Epithelial cell of proximal tubule (primary cell): ENCODE measurements around the gene ROR1. TPM values are rescaled to one million over a fixed set of nuclear protein-coding genes. Genes with fewer than 3 reads are reported as not detected.
A peak's percentile ranks its signal among the peaks of the same experiment; 100 is the strongest.

Experiments
- DNase-seq: peaks from one replicate; pipeline ENCODE4 v3.0.0-alpha.2; 2011; ENCODE audit warnings: low read depth
- H3K4me3 ChIP-seq: 2 replicates; pipeline ENCODE4 v1.5.1; 2011; ENCODE audit warnings: low read depth, mild to moderate bottlenecking, low read length
- total RNA-seq: library from RNA; depleted of rRNA; stranded (reverse); fragments of >200 nt; gene quantifications from 2 replicates; pipeline ENCODE4 v1.2.3, GENCODE V29; 2015
- TF ChIP-seq, protein P1 (sequence below): conservative IDR thresholded peaks from 2 replicates; pipeline ENCODE4 v1.5.1; 2012; ENCODE audit warnings: low read depth, mild to moderate bottlenecking, low read length

ROR1 gene
- total RNA-seq, 1 donor from 2014 or later: 5.9 TPM

DNA sequence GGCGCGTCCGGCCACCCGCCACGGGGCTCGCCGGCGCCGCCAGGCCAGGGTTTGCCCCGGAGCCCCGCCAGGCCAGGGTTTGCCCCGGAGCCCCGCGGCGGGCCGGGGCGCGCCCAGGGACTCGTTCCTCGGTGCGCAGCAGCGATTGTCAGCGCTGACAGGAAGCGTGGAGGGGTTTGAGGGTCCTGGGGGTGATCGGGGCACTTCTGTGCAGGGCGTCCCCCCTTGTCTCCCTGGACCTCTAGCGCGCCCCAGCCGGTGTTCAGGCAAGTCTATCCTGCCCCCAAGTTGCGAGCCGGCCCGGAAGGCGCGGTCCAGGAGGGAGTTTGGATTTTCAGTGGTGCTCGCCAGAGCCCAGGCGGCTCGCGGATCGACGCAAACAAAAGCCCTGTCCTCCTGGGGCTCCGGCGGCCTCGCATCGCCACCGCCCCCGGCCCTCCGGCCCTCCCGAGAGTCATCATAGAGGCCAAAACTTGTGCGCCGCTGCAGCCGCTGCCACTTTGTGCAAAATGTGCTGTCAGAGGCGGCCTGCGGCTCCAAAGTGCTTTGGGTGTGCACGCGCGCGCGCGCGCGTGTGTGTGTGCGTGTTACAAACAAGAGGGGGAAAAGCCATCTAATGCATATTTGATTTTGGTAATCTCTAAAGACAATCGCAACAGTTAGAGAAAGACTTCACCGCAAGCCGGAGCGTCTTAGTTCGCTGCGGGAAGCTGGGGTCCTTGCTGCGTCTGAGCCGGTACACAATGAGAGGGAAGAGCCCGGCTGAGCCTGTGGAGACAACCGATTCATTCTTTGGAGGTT lies 1.0 kb downstream of the ROR1 start:
- TF ChIP-seq, protein P1, sequence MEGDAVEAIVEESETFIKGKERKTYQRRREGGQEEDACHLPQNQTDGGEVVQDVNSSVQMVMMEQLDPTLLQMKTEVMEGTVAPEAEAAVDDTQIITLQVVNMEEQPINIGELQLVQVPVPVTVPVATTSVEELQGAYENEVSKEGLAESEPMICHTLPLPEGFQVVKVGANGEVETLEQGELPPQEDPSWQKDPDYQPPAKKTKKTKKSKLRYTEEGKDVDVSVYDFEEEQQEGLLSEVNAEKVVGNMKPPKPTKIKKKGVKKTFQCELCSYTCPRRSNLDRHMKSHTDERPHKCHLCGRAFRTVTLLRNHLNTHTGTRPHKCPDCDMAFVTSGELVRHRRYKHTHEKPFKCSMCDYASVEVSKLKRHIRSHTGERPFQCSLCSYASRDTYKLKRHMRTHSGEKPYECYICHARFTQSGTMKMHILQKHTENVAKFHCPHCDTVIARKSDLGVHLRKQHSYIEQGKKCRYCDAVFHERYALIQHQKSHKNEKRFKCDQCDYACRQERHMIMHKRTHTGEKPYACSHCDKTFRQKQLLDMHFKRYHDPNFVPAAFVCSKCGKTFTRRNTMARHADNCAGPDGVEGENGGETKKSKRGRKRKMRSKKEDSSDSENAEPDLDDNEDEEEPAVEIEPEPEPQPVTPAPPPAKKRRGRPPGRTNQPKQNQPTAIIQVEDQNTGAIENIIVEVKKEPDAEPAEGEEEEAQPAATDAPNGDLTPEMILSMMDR: no peak
- no peak for DNase-seq
- H3K4me3 ChIP-seq: peak overlapping the region; percentile 80

DNA sequence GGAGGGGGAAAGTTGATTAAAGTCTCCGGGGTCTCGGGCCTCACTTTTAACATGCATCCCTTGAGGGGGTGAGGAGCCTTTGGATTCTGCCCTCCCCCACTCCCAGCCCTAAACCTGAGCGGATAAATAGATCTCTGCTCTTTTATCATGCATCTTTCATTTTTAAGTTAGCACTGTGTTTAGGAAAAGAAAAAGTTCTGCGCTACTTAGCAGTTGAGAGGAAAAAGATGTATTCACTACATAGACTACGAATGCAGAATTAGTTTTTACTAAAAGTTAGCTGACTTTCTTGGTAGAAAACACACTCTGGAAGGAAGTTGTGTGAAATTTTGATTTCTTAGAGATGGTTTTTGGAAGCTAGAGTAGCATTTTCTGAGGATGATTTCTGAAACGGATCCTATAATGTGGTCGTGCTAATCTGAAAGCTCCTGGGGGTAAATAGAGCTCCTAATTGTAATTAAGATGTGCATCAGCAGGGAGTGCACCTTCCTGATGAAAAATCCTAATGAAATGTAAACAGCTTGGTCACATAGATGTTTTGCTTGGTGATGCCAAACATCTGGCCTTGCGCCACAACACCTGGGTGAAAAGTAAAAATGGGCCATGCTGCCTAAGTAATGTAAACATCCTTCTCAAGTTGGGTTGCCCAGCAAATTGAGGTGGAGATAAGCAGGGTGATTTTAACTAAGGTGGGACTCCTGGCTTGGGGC lies 1.8 kb downstream of the ROR1 start:
- H3K4me3 ChIP-seq: peak overlapping the region; percentile 80
- no peak for DNase-seq
- TF ChIP-seq, protein P1: no peak

DNA sequence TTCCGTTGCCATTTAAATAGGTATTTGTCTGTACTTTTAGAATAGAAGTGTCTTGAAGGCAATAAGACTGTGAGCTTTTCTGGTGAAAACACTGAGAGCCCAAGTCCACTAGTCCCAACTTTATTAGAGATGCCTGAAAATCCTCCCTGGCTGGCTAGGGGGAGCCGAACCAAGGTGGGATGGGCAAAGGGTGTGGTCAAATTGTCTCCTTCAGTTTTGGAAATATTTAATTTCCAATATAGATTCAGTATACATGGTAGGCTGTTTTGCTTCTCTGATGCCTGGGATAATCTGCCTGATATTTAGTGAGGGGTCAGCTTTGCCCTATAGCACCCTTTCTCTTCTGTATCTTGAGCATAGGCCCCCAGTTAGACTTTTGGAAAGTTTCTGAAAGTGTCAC lies 3.5 kb downstream of the ROR1 start:
- TF ChIP-seq, protein P1: peak; percentile 26

DNA sequence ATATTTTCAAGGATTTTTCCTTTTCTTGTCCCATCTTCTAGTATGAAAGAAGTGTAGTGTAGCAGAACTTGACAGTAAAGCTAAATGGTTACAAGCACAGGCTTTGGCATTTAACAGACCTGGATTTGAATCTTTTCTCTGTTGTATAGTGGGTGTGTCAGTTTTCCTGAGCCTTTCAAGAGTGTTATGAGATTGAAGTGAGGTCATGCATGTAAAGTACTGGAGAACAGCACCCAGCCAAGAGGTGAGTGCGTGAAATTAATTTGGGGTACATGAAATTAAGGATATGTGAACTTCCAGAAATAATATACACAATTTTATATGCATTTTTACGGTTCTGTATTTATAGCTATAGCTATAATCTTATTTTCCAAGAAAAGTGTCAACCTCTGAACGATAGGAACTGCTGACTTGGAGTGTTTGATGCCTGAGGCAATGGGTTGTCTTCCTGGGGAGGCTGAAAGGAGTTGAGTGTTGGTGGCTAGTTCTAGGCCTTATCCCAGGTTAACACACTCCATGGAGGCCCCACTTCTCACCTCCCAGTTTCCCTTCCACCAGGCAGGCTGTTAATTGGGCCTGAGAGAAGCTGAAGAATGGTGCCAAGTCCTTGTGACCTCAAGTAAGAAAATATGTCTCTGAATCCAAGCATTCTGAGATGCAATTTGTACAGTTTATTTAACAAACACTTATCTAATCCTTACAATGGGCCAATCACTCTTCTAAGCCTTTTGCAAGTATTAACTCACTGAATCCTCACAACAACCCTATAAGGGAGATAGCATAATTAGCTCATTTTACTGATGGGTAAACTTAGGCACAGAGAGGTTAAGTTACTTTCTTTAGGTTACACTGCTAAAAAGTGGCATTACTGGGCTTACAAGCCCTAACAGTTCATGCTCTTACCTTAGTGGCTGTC lies 4.4 kb downstream of the ROR1 start:
- DNase-seq: no peak
- TF ChIP-seq, protein P1: no peak
- no peak overlapping the region for H3K4me3 ChIP-seq

More for the DNA sequence above, 3.5 kb downstream of the ROR1 start:
- no peak overlapping the region for H3K4me3 ChIP-seq
- DNase-seq: no peak

DNA sequence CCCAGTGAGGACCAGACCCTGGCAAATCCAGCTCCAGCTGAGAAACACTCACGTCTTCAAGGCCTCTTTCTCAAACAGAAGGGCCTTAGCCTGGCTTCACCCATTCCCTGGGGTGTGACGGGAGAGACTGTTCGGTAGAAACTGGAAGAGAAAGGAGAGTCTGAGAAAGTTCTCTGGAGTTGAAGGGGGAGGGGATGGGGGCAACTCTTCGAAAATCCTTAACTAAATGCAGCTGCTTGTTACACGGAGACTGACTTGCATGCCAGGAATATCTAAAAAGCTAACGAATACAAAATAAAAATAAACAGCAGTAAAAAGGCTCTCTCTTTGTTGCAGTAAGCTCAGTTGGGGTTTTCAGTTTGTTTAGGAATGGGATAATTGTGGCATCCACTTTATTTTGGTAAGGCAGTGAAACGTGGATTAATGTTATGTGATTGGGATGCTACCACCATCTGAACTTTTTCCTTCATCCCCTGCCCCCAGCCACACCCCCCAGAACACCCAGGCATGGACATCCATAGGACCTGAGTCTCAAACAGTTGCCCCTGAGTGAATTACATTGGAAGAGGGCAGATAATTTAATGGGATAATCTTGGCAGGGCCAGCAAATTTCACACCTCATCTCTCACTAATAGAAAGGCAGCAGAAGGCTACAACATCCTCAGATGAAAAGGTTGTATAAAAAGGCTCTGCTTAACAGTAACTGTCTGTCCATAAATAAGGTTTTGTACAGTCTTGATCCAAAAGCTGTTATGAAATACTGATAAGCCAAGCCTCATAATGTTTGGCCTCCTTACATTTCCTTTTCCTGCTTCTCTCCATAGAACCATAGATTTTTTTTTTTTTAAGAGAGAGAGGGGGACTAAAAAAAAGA lies 5.8 kb downstream of the ROR1 start:
- H3K4me3 ChIP-seq: no peak overlapping the region
- TF ChIP-seq, protein P1: no peak
- DNase-seq: no peak

DNA sequence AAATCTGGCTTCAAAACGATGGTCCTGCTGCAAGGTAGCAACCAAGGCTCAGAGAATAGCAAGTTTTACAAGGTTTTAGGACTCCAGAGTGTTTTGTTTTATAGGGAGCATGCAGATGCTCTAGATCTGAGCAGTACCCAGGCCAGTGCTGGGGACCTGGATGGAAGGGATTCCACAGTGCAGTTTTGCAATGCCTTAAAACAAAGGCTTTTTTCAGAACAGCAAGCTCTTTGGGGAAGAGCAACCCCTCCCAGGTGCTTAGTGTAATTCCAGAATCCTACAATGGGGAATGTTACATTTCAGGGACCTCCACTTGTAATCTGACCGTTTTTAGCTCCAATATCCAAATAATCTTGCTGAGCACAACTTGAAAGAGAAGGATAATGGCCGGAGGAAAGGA lies 6.7 kb downstream of the ROR1 start:
- H3K4me3 ChIP-seq: no peak overlapping the region
- no peak for DNase-seq
- TF ChIP-seq, protein P1: no peak
